NCI-H2196 treated with DMSO at 0.1 percent for 48 hours (cell line): ENCODE results near the gene GRID1.
"Not testable (repeated sequence)": the region's sequence is repeated elsewhere in the genome, so short reads cannot be mapped to it uniquely, and the experiment has no call there.

Experiments used
- DNase-seq: peaks from one replicate; lab custom pipeline; 2025; ENCODE audit not compliant: unreplicated experiment; lab: John Stamatoyannopoulos, UW

The GRID1 gene

DNA sequence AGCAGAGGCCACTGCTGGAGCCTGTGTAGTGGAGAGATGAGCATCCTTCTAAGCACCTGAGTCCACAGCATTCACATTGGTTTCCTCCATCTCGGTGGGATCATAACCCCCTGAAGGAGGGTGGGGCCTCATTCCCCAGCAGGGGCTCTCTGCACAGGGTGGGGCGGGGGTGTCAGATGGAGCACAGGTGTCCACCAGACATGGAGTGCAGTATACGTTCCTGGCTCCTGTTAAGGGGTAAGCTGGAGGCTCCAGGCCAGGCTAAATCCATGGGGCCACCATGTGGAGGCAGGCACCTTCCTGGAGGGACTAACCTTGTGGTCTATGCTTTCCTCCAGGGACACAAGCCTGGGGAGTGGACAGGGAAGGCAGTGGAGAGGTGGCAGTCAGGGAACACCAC lies 252.6 kb downstream of the GRID1 start:
- DNase-seq, result no peak

DNA sequence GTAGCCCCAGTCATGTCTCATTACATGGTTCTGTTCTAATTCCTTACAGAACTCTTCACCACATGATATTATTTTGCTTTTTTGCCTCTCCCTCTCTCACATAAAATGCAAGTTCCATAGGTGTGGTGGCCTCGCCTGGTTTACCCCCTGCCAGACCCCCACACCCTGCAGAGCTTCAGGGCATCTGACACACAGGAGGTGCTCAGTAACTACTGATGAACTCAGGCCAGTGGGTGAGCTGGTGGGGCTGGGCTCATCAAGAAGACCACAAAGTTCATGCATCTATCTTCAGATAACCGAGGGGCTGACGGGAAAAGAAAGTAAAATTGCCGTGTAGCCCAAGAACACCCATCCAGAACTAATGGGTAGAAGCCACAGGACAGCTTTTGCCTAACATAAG lies 253.1 kb downstream of the GRID1 start:
- DNase-seq, result no peak

DNA sequence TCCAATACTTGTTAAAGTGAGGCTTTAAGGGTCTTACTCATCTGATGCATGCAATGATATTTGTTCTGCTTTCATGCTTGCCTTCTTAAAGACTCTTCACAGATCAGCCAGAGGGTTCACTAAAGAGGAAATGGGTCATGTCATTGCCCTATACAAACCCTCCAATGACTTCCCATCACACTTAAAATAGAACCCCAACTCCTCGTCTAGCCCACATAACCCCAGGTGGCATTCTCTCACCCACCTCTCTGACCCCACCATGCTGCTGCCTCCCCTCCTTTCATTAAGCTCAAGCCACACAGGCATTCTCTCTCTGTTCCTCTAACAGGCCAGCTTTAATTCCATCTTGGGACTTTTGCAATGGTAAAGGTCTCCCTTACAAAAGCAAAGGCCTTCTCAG lies 253.6 kb downstream of the GRID1 start:
- no peak for DNase-seq

DNA sequence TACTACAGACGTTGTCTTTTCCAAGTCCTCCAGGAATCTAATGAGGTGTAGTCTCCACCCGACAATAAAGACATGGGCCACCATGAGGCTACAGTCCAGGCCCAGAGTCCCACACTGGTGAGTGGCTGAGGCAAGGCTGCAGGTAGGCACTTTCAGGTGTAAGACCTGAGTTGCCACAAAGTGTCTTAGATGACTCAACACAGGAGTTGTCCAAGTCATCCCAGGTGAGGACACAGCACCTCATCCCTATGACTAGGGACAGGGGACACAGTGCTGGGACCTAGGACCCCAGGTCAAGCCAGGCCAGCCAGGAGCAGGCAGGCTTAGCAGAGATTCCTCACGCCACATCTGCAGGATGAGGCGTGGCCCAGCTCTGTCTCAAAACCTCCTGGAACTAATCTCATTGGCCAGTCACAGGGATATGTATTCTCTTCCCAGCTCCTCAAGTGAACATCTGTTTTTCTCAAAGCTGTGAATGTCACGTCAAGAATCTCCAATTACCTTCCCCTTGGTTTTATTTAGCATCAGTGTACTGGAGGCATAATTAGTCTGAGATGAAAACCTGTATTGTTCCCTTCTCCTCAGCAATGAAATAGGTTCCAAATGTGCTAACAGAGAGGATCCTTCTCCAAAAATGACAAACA lies 254.6 kb downstream of the GRID1 start:
- no peak for DNase-seq

DNA sequence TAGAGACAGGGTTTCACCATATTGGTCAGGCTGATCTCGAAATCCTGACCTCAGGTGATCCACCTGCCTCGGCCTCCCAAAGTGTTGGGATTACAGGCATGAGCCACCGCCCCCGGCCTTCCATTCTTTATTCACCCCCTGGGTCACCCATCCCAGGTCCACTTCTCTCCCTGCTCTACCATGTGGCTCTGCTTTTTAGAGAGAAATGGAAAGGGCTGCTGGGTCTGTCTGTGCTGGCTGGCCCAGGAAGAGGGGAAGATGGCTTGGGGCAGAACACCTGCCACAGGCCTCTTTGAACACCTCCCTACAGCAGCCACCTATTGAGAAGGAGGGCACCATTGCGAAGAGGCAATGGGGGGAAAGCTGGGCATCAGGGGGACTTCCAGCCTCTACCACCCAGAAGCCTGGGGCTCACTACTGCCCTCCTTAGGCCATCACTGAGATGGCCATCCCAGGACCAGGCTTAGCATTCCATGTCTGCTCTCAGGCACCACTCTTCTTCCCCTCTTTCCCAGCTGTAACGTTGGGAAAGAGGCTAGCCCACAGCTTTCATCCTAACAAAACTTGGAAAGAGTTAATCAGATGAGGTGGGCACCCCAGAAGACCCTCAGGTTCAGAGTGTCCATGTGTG lies 256.3 kb downstream of the GRID1 start:
- DNase-seq, result no peak

DNA sequence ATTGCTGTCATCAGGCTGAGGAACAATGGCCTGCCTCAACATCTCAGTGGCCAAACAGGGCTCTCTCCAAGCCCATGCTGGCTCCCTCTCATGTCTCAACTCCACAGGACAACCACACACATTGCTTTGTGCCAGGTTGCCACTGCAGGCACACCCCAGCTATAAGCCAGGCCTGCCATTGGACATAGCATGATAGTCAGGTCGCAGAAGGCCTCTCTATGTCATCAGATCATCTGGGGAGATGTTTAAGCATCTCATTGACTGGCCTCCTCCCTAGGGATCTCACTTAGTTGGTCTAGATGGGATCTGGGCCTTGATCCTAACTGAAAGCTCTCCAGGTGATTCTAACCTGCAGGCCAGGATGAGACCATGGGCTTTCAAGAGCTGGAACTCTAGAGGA lies 257.2 kb downstream of the GRID1 start:
- DNase-seq, result no peak

DNA sequence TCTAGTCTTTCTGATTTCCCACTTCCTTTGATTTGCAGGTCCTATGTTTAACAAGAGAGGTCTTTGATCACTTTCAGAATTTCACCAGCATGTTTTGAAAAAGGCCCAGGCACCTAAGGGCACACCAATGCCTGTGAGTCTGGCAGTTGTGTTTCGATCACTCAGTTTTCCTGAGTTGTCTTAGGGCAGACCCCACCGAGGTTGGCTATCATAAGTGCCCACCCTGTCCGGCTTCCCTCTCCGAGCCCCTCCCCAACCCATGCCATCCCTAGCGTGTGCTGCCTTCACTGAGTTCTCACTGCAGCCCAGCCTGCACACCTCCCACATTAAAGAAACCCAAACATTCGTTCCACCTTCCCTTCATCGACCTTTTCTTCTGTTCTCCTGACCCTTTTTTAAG lies 257.9 kb downstream of the GRID1 start:
- DNase-seq, result no peak

DNA sequence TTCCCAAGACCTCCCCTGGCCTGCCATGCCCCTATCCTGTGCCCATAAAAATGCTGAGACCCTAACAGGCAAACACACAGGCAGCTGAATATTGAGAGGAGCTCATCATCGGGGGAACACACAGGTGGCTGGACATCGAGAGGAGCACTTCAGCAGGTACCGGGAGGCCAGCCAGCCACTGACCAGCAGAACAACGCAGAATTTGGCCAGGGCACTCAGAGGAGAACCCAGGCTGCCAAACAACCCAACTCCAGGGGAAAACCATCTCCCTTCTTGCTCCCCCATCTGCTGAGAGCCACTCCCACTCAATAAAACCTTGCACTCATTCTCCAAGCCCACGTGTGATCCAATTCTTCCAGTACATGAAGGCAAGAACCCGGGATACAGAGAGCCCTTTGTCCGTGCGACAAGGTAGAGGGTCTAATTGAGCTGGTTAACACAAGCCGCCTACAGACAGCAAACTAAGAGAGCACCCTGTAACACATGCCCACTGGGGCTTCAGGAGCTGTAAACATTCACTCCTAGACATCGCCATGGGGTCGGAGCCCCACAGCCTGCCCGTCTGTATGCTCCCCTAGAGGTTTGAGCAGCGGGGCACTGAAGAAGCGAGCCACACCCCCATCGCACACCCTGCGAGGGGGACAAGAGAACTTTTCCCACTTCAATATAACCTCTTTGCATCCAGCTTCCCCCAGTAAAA lies 258.8 kb downstream of the GRID1 start:
- DNase-seq, result not testable (repeated sequence)

DNA sequence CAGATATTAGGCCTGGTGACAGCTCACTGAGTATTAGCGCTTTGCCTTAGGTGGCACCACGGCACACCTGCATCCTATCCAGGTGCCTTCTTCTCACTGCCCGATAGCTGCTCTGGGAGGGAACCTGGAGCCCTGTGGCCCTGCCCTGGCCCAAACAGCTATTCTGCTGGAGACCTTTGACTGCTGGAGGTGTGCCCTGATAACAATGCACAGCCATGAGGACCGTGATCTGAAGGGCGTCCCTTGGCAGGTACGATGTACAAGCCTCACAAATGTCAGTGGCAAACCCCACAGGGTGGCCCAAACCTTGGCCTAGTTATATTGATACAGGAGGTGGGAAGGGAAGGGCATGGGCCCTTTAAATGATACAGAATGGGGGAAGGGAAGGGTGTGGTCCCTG lies 259.5 kb downstream of the GRID1 start:
- no peak for DNase-seq

DNA sequence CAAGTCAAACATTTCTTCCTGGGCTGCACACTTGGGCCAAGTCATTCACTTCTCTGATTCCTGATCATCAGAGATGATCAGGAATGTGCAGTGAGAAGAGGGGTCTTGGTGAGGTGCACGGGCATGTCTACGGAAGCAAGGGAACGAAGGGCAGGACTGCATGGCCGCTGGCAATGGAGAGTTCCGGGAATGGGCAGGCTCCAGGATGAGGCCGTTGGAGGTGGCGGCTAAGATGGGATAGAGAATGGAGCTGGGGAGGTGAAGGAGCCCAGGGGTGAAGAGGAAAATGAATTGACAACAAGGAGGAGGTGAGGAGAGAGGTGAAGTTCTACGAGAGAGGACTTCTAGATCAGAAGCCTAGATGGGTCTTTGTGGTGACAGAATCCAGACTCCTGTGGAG lies 260.0 kb downstream of the GRID1 start:
- DNase-seq, result no peak

DNA sequence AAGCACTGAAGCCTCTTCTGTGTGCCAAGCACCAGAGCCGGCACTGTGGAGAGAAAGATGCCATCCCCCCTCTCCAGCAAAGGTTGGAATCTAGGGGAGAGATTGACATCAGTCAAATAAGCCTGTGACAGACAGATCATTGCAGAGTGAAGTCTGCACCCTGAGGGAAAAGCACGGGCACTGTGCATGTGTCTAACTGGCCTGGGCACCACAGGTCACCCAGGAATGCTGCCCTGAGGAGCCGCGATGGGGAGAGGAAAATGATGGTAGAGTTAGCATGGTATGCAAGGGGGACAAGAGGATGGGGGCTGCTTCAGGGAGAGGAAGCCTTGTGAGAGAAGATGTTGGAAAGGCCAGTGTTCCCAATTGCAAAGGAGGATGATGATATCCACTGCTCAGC lies 261.0 kb downstream of the GRID1 start:
- DNase-seq, result no peak

DNA sequence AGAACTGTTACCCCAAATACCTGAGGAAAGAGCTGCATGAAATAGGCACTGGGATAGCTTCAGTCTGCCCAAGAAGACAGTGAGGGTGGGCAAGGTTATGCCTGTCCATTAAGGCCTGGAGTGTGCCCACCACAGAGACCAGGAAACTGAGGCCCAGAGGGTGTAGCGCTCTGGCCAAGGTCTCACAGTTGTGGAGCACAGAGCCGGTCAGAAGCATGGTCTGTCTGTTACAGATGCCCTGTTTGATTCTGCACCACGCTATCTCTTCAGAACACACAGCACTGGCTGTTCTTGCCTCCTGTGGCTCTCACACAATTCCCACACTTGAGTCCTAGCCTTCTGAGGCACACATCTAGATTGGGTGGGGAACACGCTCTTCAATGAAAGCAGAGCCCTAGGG lies 261.4 kb downstream of the GRID1 start:
- no peak for DNase-seq

DNA sequence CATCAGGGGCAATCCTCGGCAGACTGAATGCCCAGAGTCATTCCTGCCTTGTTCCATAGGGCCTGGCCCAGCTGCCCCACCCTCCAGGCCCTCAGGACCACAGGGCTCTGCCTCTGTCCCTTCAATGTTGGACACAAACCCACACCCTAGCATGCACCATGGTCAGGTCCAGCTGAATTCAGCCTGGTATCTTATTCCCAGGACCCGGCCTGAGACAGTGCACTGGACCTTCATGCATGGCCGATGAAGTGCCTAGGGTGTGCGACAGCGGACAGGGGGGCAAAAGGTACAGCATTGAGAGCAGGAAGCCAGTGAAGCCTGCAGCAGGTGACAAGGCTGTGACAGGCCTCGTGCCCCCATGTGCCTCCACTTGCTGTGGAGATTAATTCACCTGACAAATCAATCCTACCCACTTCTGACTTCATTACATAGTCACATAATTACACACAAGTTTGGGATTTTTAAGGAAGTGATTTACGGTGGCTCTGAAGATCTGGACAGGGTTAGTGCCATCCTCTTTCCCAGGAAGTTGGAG lies 261.9 kb downstream of the GRID1 start:
- no peak for DNase-seq

DNA sequence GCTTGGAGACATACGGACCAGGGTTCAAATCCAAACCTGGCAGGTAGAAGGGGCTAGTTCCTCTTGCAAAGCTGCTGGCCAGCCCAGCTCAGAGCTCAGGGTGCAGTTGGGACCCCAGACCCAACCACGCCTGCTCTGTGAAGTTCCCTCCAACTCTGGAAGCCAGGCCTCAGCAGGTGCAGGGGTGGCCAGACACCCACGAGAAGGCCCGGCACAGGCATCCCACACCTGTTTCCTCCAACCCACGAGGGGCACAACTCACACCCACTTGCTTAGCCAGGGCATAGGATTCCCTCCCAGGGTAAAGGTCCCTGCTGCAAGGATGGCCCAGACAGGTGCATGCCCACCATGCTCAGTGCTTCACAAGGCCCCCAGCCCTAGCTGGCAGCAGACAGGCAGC lies 262.4 kb downstream of the GRID1 start:
- DNase-seq, result no peak

DNA sequence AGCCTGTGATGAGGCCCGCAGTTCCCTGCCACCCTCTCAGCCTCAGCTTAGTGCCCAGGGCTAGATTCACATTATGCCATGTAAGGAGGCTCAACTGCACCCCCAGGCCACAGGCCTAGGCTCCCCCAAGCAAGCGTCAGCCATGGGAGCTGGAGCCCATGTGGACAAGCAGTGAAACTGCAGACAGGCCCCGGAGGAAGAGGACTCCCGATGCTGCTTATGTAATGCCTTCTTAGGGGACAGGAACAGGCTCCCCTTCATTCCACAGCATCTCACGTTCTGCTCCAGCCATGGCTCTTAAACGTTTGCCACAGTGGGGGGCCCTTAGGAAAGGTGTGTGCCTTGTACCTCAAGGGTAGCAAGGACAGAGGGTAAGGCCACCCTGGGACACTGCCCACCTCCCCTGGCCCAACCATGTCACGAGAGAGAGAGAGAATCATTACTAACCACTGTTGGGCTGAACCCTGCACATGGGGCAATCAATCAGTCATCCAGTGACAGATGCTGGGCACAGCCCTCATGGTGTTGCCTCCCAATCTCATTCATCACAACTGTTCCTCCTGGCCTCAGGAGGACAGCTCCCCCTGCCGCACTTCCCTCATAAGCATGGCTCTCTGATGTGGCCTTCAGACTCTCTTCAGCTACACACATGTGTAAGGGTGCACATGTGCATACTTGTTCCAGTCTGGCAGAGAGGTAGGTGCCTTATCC lies 263.0 kb downstream of the GRID1 start:
- no peak for DNase-seq

DNA sequence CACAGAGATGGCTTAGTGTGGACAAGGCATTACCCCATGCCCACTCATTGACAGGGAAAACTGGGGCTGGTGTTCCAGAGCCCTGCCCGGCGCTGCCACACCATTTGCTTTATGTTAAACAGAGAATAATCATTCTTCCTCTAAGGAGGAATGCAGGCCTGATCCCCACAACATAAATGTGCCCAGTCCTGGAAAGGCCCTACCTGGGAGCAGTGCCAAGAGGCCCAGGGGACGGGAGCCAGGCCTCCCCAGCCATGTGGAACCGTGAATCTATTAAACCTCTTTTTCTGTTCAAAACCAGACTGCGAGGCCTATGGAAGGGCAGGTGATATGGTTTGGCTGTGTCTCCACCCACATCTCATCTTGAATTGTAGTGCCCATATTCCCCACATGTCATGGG lies 264.1 kb downstream of the GRID1 start:
- no peak for DNase-seq

DNA sequence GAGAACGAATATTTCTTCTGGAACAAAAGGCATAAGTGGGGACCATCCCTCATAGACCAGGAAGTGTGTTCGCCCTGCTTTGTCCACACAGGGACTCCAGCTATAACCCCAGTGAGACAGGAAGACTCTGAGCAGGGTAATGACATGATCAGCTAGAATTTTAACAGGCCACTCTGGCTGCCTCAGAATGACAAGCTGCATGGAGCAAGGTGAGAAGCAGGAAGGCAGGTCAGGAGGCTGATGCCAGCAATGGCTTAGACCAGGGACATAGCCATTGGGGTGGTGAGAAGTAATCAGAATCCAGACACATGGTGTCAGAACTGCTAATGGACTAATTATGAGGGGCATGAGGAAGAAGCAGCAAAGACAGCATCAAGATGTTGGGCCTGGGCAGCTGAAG lies 264.6 kb downstream of the GRID1 start:
- DNase-seq, result no peak

DNA sequence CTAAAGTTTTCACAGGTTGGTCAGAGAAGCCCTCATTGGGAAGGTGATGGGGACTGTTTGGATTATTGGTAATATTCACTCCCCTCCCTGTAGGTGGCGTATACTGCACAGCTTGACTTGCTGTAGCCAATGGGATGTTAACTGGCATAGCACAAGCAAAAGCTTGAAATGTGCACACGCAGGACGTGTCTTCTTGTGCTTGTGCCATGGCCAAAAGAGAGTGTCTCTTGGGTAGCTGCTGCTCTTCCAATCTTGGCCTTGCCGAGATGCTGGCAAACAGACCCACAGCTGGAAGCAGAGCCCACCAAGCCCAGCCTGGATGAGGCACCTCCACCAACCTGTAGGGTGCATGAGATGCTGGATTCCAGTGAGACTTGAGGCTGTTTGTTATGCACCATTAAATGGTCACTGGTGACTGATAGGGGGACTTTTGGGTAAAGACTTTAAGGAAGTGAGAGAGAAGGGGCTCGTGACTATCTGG lies 266.0 kb downstream of the GRID1 start:
- DNase-seq, result peak; percentile 1

DNA sequence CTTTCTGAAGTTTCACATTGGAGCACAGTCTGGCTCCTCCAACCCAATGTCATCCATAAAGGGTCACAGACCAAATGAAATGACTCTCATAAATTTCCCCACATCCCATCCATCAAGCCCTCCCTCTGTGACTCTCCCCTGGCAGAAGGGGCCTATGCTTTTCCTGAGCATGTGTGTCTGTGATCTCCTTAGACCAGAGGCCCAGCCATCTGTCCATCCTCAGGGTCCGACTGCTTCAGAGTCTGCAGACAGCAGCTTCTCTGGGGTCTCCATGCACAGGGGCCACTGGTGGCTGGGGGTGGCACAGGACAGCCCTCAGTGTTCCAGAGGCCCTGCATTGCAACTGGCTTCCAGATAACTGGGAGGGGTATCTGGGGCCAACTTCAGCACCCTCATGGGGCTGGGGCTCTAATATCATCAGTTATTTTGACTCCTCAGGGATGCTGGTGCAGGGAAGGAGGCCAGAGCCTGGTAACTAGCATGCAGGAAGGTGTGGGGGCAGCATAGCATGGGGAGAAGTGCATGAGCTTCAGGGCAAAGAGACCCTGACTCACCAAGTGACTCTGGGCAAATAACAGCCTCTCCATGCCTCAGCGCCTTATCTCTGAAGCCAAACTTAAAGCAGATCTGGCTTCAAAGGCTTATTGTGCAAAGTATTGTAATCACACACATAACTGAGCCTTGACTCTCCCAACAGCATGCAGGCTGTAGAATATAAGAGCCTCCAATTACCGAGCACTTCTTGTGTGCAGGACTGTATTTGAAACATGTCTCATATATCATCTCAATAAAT lies 266.9 kb downstream of the GRID1 start:
- no peak for DNase-seq

DNA sequence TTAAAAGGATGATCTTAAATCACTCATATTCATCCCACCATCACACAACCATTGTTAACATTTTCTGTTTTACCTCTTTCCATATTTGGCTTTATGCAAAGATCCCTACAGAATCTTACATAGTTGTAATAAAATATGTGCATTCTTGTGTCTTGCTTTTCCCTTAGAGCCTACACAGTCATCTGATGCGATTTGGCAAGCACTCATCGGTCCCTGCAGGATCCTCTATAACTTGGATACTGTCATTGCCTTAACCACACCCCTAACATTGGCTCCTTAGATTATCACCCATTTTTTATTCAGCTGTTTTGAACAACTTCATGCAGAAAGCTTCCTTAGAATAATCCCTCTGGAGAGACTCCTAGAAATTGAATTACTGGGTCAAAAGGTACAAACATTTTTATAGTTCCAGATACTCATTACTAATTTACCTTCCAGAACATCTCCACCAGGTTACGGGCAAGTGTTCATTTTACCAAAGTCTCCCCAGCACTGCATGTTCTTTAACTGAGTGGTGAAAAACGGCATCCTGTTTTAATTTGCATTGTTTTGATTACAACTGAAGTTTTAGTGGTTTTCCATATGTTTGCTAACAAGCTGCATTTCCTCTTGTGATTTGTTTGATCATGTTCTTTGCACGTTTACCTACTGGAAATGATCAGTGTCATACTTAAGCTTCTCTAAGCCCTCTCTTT lies 268.3 kb downstream of the GRID1 start:
- no peak for DNase-seq
